ENCODE data around the gene RHCG. TPM values are rescaled to one million over a fixed set of nuclear protein-coding genes. Genes with fewer than 3 reads are reported as not detected.

The RHCG gene
- total and polyA plus RNA-seq, 2 of the 4 experiments (the other 2 are of a cell fraction): not detected

DNA sequence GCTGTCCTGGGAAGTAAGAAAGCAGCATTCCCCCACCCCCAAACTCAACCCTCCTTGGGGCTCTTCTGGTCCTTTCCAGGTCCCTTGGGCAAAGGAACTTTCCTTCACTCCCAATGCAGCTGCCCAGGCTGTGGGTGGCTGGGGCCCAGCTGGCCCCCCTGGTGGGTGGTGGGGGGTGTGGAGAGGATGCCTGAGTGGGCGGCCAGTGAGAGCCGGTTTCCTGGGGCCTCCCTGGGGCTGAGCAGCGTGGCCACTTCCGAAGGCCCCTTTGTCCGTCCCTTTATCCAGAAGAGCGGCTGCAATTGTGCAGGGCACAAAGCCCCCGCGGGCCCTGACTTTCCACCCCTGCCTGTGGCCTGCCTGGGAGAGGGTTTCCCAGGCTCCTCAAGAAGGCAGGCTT is 61.0 kb downstream of the RHCG start:
- Histone ChIP-seq H4K8ac (ENCODE audit: low read depth in 2 of 2, low read length in 2 of 2) (no peak overlapping the region), H3K4me3 (ENCODE audit: insufficient read depth, low read depth, low read length) (no peak overlapping the region), H2AK9ac (replicated peaks; ENCODE audit: low read depth, low read length, poor library complexity) (no peak overlapping the region), H3K79me1 (ENCODE audit: low read depth in 1 of 2, low read length in 2 of 2) (no peaks in the 10 kb centered on the region), H3K4me2 (ENCODE audit: low read depth, low read length) (no peak overlapping the region), H2BK120ac (ENCODE audit: low read depth, low read length) (no peak overlapping the region), H2AFZ (replicated peaks; ENCODE audit: low read length, poor library complexity) (no peak overlapping the region), H3K27ac (ENCODE audit: insufficient read depth, low read length) (no peak overlapping the region), H3K23ac (ENCODE audit: low read depth, low read length) (no peak overlapping the region), H2BK5ac (ENCODE audit: low read depth, low read length, poor library complexity, severe bottlenecking) (no peak overlapping the region), H3K56ac (ENCODE audit: extremely low read depth, insufficient read depth, low read length) (no peak overlapping the region), H3K36me3 (ENCODE audit: control insufficient read depth, insufficient read depth, low read length) (no peaks in the 10 kb centered on the region), H3K27me3 (ENCODE audit: control insufficient read depth, insufficient read depth, low read length) (peaks cover 57% of the 10 kb centered on the region), H3K14ac (replicated peaks; ENCODE audit: low read depth, low read length) (no peak overlapping the region), H3K18ac (ENCODE audit: low read depth, low read length) (no peak overlapping the region), H4K20me1 (ENCODE audit: insufficient read depth, low read length) (peaks cover 4% of the 10 kb centered on the region), H3K4ac (ENCODE audit: low read depth, low read length) (no peak overlapping the region), H3K4me1 (ENCODE audit: control insufficient read depth, insufficient read depth, low read length) (no peaks in the 10 kb centered on the region), H4K91ac (ENCODE audit: insufficient read depth, low read depth, low read length) (no peak overlapping the region), H2BK20ac (ENCODE audit: low read depth, low read length) (no peak overlapping the region), H3K9me1 (ENCODE audit: insufficient read depth, low read length) (no peaks in the 10 kb centered on the region; the same call in 1 of the 2 replicates), H3K9me3 (ENCODE audit: control insufficient read depth, insufficient read depth, low read length) (no peaks in the 10 kb centered on the region), H2AK5ac (ENCODE audit: low read depth, low read length) (no peak overlapping the region), H4K5ac (ENCODE audit: low read depth, low read length) (no peak overlapping the region), H3K9ac (ENCODE audit: low read depth, low read length) (no peak overlapping the region), H2BK15ac (ENCODE audit: low read depth, low read length) (no peak overlapping the region)
- POLR2A ChIA-PET (ENCODE audit: unreplicated experiment): no interaction called here
- WGBS, 2 experiments (ENCODE audit: extremely low coverage in 2 of 2, insufficient read length in 1 of 2): 73% methylated on average over 5 of the region's 8 CpGs; no CpG with 5 or more reads in 1 of the 2 experiments
- CTCF ChIA-PET: interaction anchor here (1.4 kb wide), 1 partner anchor 78 kb away, joined by 4 read pairs; no protein-coding TSS in a partner anchor
- ATAC-seq (ENCODE audit: low read depth): no peak
- in situ Hi-C loops (cut with MboI; ENCODE audit: low sequenced_read_pairs): no loop called here
- BruUV-seq (replicated peaks): no TSS peak
- dilution Hi-C loops (cut with HindIII; ENCODE audit: low sequenced_read_pairs, unreplicated experiment): no loop called here
- no peak for DNase-seq
- TF ChIP-seq, protein P1, sequence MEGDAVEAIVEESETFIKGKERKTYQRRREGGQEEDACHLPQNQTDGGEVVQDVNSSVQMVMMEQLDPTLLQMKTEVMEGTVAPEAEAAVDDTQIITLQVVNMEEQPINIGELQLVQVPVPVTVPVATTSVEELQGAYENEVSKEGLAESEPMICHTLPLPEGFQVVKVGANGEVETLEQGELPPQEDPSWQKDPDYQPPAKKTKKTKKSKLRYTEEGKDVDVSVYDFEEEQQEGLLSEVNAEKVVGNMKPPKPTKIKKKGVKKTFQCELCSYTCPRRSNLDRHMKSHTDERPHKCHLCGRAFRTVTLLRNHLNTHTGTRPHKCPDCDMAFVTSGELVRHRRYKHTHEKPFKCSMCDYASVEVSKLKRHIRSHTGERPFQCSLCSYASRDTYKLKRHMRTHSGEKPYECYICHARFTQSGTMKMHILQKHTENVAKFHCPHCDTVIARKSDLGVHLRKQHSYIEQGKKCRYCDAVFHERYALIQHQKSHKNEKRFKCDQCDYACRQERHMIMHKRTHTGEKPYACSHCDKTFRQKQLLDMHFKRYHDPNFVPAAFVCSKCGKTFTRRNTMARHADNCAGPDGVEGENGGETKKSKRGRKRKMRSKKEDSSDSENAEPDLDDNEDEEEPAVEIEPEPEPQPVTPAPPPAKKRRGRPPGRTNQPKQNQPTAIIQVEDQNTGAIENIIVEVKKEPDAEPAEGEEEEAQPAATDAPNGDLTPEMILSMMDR (conservative IDR thresholded peaks at IDR 0.05; ENCODE audit: low read depth, low read length): no peak
- no peak for TF ChIP-seq CEBPB (IDR thresholded peaks at IDR 0.05; ENCODE audit: low read depth, low read length)
- no peak for TF ChIP-seq MAFK (IDR thresholded peaks at IDR 0.05; ENCODE audit: low read depth, low read length)
- TF ChIP-seq NFE2L2 (IDR thresholded peaks at IDR 0.05; ENCODE audit: low read depth, low read length): no peak
- no peak for TF ChIP-seq MAZ (IDR thresholded peaks at IDR 0.05; ENCODE audit: borderline replicate concordance, low read depth, low read length)
- TF ChIP-seq SMC3 (IDR thresholded peaks at IDR 0.05; ENCODE audit: low read depth, low read length): no peak
- no peak for TF ChIP-seq RCOR1 (IDR thresholded peaks at IDR 0.05; ENCODE audit: insufficient replicate concordance, low read length)
- TF ChIP-seq, protein P2, sequence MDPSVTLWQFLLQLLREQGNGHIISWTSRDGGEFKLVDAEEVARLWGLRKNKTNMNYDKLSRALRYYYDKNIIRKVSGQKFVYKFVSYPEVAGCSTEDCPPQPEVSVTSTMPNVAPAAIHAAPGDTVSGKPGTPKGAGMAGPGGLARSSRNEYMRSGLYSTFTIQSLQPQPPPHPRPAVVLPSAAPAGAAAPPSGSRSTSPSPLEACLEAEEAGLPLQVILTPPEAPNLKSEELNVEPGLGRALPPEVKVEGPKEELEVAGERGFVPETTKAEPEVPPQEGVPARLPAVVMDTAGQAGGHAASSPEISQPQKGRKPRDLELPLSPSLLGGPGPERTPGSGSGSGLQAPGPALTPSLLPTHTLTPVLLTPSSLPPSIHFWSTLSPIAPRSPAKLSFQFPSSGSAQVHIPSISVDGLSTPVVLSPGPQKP (IDR thresholded peaks at IDR 0.05; ENCODE audit: borderline replicate concordance, low read depth, low read length): no peak
- TF ChIP-seq RAD21 (IDR thresholded peaks at IDR 0.05; ENCODE audit: low read length): no peak
- TF ChIP-seq, protein P3, sequence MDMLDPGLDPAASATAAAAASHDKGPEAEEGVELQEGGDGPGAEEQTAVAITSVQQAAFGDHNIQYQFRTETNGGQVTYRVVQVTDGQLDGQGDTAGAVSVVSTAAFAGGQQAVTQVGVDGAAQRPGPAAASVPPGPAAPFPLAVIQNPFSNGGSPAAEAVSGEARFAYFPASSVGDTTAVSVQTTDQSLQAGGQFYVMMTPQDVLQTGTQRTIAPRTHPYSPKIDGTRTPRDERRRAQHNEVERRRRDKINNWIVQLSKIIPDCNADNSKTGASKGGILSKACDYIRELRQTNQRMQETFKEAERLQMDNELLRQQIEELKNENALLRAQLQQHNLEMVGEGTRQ (IDR thresholded peaks at IDR 0.05; ENCODE audit: low read depth, low read length): no peak
- no peak for TF ChIP-seq BHLHE40 (IDR thresholded peaks at IDR 0.05; ENCODE audit: low read depth, low read length)
- no peak for TF ChIP-seq FOS (IDR thresholded peaks at IDR 0.05; ENCODE audit: low read depth, low read length)
- no peak for TF ChIP-seq POLR2A (IDR thresholded peaks at IDR 0.05; ENCODE audit: low read depth, low read length)
- TF ChIP-seq CHD1 (IDR thresholded peaks at IDR 0.05; ENCODE audit: low read depth, low read length): no peak
- no peak for TF ChIP-seq MXI1 (IDR thresholded peaks at IDR 0.05; ENCODE audit: borderline replicate concordance, low read depth, low read length)
- TF ChIP-seq RFX5 (IDR thresholded peaks at IDR 0.05; ENCODE audit: low read depth, low read length): no peak
- intact Hi-C loops (cut with micrococcal nuclease): no loop called here
